ENCODE data around the gene SCARB2. TPM values are rescaled to one million over a fixed set of nuclear protein-coding genes. Genes with fewer than 3 reads are reported as not detected.

The SCARB2 gene
- total RNA-seq, 2 experiments from 2014 or later = 34.4 to 36.0 TPM

- Mint-ChIP-seq H3K4me1 (ENCODE audit: low read depth) (peaks cover 70% of the 10 kb centered on the region), H3K27me3 (no peaks in the 10 kb centered on the region), H3K36me3 (ENCODE audit: low read depth) (peaks cover 12% of the 10 kb centered on the region), H3K27ac (no peak overlapping the region), H3K9me3 (no peaks in the 10 kb centered on the region), H3K4me3 (no peak overlapping the region)
- ATAC-seq (ENCODE audit: poor library complexity) (no peak), DNase-seq (no peak)
- POLR2A ChIA-PET = no interaction called here
- intact Hi-C loops (cut with DNase I, micrococcal nuclease) = no loop called here
- CTCF ChIA-PET = no interaction called here
- H3K27me3 ChIP-seq (ENCODE audit: control insufficient read depth in 1 of 2, insufficient read depth in 2 of 2, low read length in 2 of 2) = no peaks in the 10 kb centered on the region
- H3K9me3 ChIP-seq (ENCODE audit: control insufficient read depth in 1 of 2, insufficient read depth in 1 of 2, low read length in 2 of 2) = no peaks in the 10 kb centered on the region
- H3K36me3 ChIP-seq (ENCODE audit: insufficient read depth, low read length) = no peaks in the 10 kb centered on the region
- TF ChIP-seq CTCF (IDR thresholded peaks at IDR 0.05) = no peak
- H3K4me3 ChIP-seq (ENCODE audit: low read length) = no peak overlapping the region
- no peak overlapping the region for H3K27ac ChIP-seq (ENCODE audit: low read depth in 1 of 2, low read length in 2 of 2)
- peaks cover 23% of the 10 kb centered on the region for H3K4me1 ChIP-seq (ENCODE audit: insufficient read depth, low read length)
Measured at GRCh38 chr4:76207549-76207948, 6.1 kb downstream of the SCARB2 start.

GRCh38 chr4:76206222-76206942 is 7.2 kb downstream of the SCARB2 start:
- no peaks in the 10 kb centered on the region for H3K27me3 Mint-ChIP-seq
- H3K4me3 Mint-ChIP-seq = no peak overlapping the region

GRCh38 chr4:76205476-76205875 is 8.1 kb downstream of the SCARB2 start:
- Mint-ChIP-seq H3K9me3 (no peaks in the 10 kb centered on the region), H3K27me3 (no peaks in the 10 kb centered on the region), H3K4me1 (ENCODE audit: low read depth) (peaks cover 67% of the 10 kb centered on the region), H3K27ac (no peak overlapping the region), H3K36me3 (ENCODE audit: low read depth) (peaks cover 12% of the 10 kb centered on the region), H3K4me3 (no peak overlapping the region)
- ChIA-PET CTCF (no interaction called here), POLR2A (no interaction called here)
- ATAC-seq (ENCODE audit: poor library complexity) (no peak), DNase-seq (no peak)
- H3K4me1 ChIP-seq (ENCODE audit: insufficient read depth, low read length) = peaks cover 13% of the 10 kb centered on the region
- no peaks in the 10 kb centered on the region for H3K27me3 ChIP-seq (ENCODE audit: control insufficient read depth in 1 of 2, insufficient read depth in 2 of 2, low read length in 2 of 2)
- no peaks in the 10 kb centered on the region for H3K9me3 ChIP-seq (ENCODE audit: control insufficient read depth in 1 of 2, insufficient read depth in 1 of 2, low read length in 2 of 2)
- no peak for TF ChIP-seq CTCF (IDR thresholded peaks at IDR 0.05)
- no peak overlapping the region for H3K27ac ChIP-seq (ENCODE audit: low read depth in 1 of 2, low read length in 2 of 2)
- H3K36me3 ChIP-seq (ENCODE audit: insufficient read depth, low read length) = no peaks in the 10 kb centered on the region
- intact Hi-C loops (cut with DNase I, micrococcal nuclease) = no loop called here
- no peak overlapping the region for H3K4me3 ChIP-seq (ENCODE audit: low read length)

More at GRCh38 chr4:76206222-76206942, 7.2 kb downstream of the SCARB2 start:
- H3K27me3 ChIP-seq (ENCODE audit: control insufficient read depth in 1 of 2, insufficient read depth in 2 of 2, low read length in 2 of 2) = no peaks in the 10 kb centered on the region
- H3K9me3 ChIP-seq (ENCODE audit: control insufficient read depth in 1 of 2, insufficient read depth in 1 of 2, low read length in 2 of 2) = no peaks in the 10 kb centered on the region
- H3K27ac ChIP-seq (ENCODE audit: low read depth in 1 of 2, low read length in 2 of 2) = no peak overlapping the region
- ChIA-PET CTCF (no interaction called here), POLR2A (interaction anchor here (0.6 kb wide), 1 partner anchor 252 kb away, joined by 3 read pairs; no protein-coding TSS in a partner anchor)
- Mint-ChIP-seq H3K27ac (no peak overlapping the region), H3K4me1 (ENCODE audit: low read depth) (peaks cover 67% of the 10 kb centered on the region), H3K9me3 (no peaks in the 10 kb centered on the region), H3K36me3 (ENCODE audit: low read depth) (peaks cover 12% of the 10 kb centered on the region)
- no peaks in the 10 kb centered on the region for H3K36me3 ChIP-seq (ENCODE audit: insufficient read depth, low read length)
- H3K4me3 ChIP-seq (ENCODE audit: low read length) = no peak overlapping the region
- TF ChIP-seq CTCF (IDR thresholded peaks at IDR 0.05) = no peak
- no peak for DNase-seq
- ATAC-seq (ENCODE audit: poor library complexity) = no peak
- peaks cover 11% of the 10 kb centered on the region for H3K4me1 ChIP-seq (ENCODE audit: insufficient read depth, low read length)
- intact Hi-C loops (cut with DNase I, micrococcal nuclease) = no loop called here

Measured in CD4-positive, alpha-beta T cell (primary cell).